HCT116 (cell line): ENCODE data around the gene NDUFAB1.

Experiments used
- EZH2 ChIP-seq: fragments of 200-600 bp; sonication (generic); IDR thresholded peaks from 2 replicates; pipeline ENCODE4 v1.6.1; 2017; ENCODE audit warnings: antibody characterized with exemption, mixed run types
- EZH2phosphoT487 ChIP-seq: fragments of 200-600 bp; IDR thresholded peaks from 2 replicates; pipeline ENCODE4 v1.6.1; 2018; ENCODE audit warnings: antibody characterized with exemption, borderline replicate concordance
- FOSL1 ChIP-seq: IDR thresholded peaks from 2 replicates; pipeline ENCODE4 v1.6.1; 2012; ENCODE audit warnings: low read depth
- POLR2A ChIP-seq: IDR thresholded peaks from 2 replicates; pipeline ENCODE4 v1.7.0; 2011; ENCODE audit warnings: borderline replicate concordance; ENCODE audit not compliant: insufficient read depth, insufficient read length; ENCODE audit errors: extremely low read depth
- RAD21 ChIP-seq: IDR thresholded peaks from 2 replicates; pipeline ENCODE4 v1.6.1; 2012; ENCODE audit warnings: low read depth, mild to moderate bottlenecking
- SP1 ChIP-seq: IDR thresholded peaks from 2 replicates; pipeline ENCODE4 v1.6.1; 2012; ENCODE audit warnings: low read depth
- SRF ChIP-seq: IDR thresholded peaks from 2 replicates; pipeline ENCODE4 v1.6.1; 2012; ENCODE audit warnings: low read depth
- YY1 ChIP-seq: IDR thresholded peaks from 2 replicates; pipeline ENCODE4 v1.6.1; 2011; ENCODE audit warnings: low read length, low read depth, moderate library complexity, mild to moderate bottlenecking; ENCODE audit not compliant: insufficient replicate concordance; ENCODE audit errors: extremely low read depth
- ZNF274 ChIP-seq: fragments of 200-500 bp; sonication (Bioruptor generic); IDR thresholded peaks from 2 replicates; pipeline ENCODE4 v1.6.1; 2014; ENCODE audit warnings: mild to moderate bottlenecking, low read depth, low read length, inconsistent platforms
- TF ChIP-seq, protein P1 (sequence below): IDR thresholded peaks from 2 replicates; pipeline ENCODE4 v1.6.1; 2012; ENCODE audit warnings: low read depth
- TF ChIP-seq, protein P2 (sequence below), 3 experiments: fragments of 200-600 bp in 1 of 3; sonication (generic) in 1 of 3; IDR thresholded peaks in 2 of 3; conservative IDR thresholded peaks in 1 of 3; 2 replicates each; pipeline ENCODE4 v1.5.1; 2012 to 2017; ENCODE audit warnings: low read depth in 2 of 3, low read length in 2 of 3, antibody characterized with exemption in 1 of 3, borderline replicate concordance in 1 of 3, control low read depth in 1 of 3, mild to moderate bottlenecking in 1 of 3, mixed read lengths in 1 of 3, mixed run types in 1 of 3, moderate library complexity in 1 of 3; ENCODE audit not compliant: insufficient read depth in 1 of 3
- TF ChIP-seq, protein P3 (sequence below): IDR thresholded peaks from 2 replicates; pipeline ENCODE4 v1.6.1; 2012

DNA sequence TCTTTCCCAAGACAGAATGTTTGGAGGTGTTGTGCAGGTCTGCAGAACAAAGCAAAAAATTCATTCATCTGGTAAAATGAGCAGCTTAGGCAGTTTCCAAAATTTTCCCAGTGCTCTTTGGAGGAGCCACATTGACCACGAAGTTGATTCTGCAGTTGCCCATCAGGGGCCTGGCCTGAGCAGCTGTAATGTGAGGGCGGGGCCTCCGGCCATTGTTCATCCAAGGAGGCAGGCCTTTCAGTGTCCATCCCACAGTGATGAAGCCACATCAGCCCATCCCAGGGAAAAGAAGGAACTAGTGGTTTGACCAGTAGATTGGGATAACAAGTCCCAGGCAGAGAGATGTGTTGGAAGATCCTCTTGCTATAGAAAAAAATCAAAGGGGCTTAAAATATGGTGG is 28.5 kb downstream of the NDUFAB1 start:
- TF ChIP-seq, protein P1, sequence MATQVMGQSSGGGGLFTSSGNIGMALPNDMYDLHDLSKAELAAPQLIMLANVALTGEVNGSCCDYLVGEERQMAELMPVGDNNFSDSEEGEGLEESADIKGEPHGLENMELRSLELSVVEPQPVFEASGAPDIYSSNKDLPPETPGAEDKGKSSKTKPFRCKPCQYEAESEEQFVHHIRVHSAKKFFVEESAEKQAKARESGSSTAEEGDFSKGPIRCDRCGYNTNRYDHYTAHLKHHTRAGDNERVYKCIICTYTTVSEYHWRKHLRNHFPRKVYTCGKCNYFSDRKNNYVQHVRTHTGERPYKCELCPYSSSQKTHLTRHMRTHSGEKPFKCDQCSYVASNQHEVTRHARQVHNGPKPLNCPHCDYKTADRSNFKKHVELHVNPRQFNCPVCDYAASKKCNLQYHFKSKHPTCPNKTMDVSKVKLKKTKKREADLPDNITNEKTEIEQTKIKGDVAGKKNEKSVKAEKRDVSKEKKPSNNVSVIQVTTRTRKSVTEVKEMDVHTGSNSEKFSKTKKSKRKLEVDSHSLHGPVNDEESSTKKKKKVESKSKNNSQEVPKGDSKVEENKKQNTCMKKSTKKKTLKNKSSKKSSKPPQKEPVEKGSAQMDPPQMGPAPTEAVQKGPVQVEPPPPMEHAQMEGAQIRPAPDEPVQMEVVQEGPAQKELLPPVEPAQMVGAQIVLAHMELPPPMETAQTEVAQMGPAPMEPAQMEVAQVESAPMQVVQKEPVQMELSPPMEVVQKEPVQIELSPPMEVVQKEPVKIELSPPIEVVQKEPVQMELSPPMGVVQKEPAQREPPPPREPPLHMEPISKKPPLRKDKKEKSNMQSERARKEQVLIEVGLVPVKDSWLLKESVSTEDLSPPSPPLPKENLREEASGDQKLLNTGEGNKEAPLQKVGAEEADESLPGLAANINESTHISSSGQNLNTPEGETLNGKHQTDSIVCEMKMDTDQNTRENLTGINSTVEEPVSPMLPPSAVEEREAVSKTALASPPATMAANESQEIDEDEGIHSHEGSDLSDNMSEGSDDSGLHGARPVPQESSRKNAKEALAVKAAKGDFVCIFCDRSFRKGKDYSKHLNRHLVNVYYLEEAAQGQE: no peak
- TF ChIP-seq EZH2: no peak
- TF ChIP-seq, protein P2, sequence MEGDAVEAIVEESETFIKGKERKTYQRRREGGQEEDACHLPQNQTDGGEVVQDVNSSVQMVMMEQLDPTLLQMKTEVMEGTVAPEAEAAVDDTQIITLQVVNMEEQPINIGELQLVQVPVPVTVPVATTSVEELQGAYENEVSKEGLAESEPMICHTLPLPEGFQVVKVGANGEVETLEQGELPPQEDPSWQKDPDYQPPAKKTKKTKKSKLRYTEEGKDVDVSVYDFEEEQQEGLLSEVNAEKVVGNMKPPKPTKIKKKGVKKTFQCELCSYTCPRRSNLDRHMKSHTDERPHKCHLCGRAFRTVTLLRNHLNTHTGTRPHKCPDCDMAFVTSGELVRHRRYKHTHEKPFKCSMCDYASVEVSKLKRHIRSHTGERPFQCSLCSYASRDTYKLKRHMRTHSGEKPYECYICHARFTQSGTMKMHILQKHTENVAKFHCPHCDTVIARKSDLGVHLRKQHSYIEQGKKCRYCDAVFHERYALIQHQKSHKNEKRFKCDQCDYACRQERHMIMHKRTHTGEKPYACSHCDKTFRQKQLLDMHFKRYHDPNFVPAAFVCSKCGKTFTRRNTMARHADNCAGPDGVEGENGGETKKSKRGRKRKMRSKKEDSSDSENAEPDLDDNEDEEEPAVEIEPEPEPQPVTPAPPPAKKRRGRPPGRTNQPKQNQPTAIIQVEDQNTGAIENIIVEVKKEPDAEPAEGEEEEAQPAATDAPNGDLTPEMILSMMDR (IDR thresholded peaks at IDR 0.05 in 2 of 3, conservative IDR thresholded peaks at IDR 0.05 in 1 of 3; ENCODE audit: borderline replicate concordance in 1 of 3, insufficient read depth in 1 of 3, low read depth in 2 of 3, low read length in 2 of 3): no peak
- no peak for TF ChIP-seq EZH2phosphoT487
- no peak for TF ChIP-seq YY1
- TF ChIP-seq RAD21: no peak
- TF ChIP-seq SRF: no peak
- TF ChIP-seq ZNF274: no peak
- TF ChIP-seq FOSL1: no peak
- TF ChIP-seq POLR2A: no peak
- TF ChIP-seq, protein P3, sequence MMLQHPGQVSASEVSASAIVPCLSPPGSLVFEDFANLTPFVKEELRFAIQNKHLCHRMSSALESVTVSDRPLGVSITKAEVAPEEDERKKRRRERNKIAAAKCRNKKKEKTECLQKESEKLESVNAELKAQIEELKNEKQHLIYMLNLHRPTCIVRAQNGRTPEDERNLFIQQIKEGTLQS: no peak
- no peak for TF ChIP-seq SP1
